Activated B cell treated with CpG ODN at 0.5 μM for 24 hours (primary cell): ENCODE measurements around the gene FGD5. TPM values are rescaled to one million over a fixed set of nuclear protein-coding genes. Genes with fewer than 3 reads are reported as not detected.

Source experiments
- ATAC-seq: fragments of 200-7000 bp; cut with Tn5 transposase; one replicate; pipeline ENCODE4 v1.10.0; 2021; ENCODE audit warnings: low read depth, mild to moderate bottlenecking, moderate library complexity
- CTCF ChIA-PET: fragments of 350-600 bp; sonication (Branson Sonifier 250); formaldehyde crosslinking; loops from one replicate; lab custom pipeline; 2021; ENCODE audit warnings: antibody characterized with exemption; lab: Charles Lee
- POLR2A ChIA-PET: fragments of 350-600 bp; sonication (Branson Sonifier 250); formaldehyde crosslinking; loops from one replicate; lab custom pipeline; 2021; ENCODE audit warnings: antibody characterized with exemption; lab: Charles Lee
- DNase-seq: peaks from one replicate; pipeline ENCODE4 v3.0.0; 2022
- H3K27ac Mint-ChIP-seq: one replicate; pipeline ENCODE4 v1.8.0; 2020; ENCODE audit warnings: mixed read lengths
- H3K27me3 Mint-ChIP-seq: one replicate; pipeline ENCODE4 v1.8.0; 2021; ENCODE audit warnings: mixed read lengths
- H3K36me3 Mint-ChIP-seq: one replicate; pipeline ENCODE4 v1.8.0; 2021; ENCODE audit warnings: low read depth, mixed read lengths
- H3K4me1 Mint-ChIP-seq: one replicate; pipeline ENCODE4 v1.8.0; 2021; ENCODE audit warnings: mixed read lengths
- H3K4me3 Mint-ChIP-seq: one replicate; pipeline ENCODE4 v1.8.0; 2020; ENCODE audit warnings: mild to moderate bottlenecking, mixed read lengths
- H3K9me3 Mint-ChIP-seq: one replicate; pipeline ENCODE4 v1.8.0; 2020; ENCODE audit warnings: mixed read lengths
- intact Hi-C: fragments of 100-400 bp; cut with micrococcal nuclease; formaldehyde crosslinking; loops from one replicate; pipeline ENCODE4 v1.15.1; 2024
- total RNA-seq: library from RNA; stranded (reverse); gene quantifications from 2 replicates; pipeline ENCODE4 v1.2.3, GENCODE V29; 2022
- TF ChIP-seq, protein P1 (sequence below): fragments of 200-600 bp; IDR thresholded peaks from one replicate; pipeline ENCODE4 v1.8.0; 2022; ENCODE audit warnings: antibody characterized with exemption, mild to moderate bottlenecking

Gene FGD5, protein sequence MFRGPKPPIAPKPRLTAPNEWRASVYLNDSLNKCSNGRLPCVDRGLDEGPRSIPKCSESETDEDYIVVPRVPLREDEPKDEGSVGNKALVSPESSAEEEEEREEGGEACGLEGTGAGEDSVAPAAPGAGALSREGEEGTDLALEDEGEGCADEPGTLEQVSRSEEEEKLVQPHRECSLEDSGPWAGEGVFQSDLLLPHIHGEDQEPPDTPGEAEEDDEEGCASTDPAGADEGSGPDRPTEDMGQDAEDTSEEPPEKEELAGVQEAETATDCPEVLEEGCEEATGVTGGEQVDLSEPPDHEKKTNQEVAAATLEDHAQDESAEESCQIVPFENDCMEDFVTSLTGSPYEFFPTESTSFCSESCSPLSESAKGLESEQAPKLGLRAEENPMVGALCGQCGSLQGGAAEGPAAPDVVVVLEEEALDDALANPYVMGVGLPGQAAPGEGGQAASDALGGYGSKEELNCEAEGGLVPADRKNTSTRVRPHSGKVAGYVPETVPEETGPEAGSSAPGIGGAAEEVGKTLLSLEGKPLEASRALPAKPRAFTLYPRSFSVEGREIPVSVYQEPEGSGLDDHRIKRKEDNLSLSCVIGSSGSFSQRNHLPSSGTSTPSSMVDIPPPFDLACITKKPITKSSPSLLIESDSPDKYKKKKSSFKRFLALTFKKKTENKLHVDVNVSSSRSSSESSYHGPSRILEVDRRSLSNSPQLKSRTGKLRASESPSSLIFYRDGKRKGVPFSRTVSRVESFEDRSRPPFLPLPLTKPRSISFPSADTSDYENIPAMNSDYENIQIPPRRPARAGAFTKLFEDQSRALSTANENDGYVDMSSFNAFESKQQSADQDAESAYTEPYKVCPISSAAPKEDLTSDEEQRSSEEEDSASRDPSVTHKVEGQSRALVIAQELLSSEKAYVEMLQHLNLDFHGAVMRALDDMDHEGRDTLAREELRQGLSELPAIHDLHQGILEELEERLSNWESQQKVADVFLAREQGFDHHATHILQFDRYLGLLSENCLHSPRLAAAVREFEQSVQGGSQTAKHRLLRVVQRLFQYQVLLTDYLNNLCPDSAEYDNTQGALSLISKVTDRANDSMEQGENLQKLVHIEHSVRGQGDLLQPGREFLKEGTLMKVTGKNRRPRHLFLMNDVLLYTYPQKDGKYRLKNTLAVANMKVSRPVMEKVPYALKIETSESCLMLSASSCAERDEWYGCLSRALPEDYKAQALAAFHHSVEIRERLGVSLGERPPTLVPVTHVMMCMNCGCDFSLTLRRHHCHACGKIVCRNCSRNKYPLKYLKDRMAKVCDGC (N-terminal part only)
- not detected in 2 replicates for total RNA-seq

DNA sequence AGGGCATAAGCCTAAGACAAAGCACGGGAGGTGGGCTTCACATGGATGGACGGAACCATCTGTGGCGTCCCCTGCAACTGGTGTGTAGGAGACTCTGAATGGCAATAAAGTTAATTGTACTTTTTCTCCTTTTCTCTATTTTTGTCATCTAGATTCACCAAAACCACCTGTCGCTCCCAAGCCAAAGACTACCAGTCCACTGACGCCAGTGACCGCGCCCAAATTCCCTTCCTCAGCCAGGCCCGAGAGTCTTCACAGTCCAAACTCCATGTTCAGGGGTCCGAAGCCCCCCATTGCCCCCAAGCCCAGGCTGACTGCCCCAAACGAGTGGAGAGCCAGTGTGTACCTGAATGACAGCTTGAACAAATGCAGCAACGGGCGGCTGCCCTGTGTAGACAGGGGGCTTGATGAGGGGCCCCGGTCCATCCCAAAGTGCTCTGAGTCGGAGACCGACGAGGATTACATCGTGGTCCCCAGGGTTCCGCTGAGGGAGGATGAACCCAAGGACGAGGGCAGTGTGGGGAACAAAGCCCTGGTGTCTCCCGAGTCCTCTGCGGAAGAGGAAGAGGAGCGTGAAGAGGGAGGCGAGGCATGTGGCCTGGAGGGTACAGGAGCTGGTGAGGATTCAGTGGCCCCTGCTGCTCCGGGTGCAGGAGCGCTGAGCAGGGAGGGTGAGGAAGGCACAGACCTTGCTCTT is at the start of gene FGD5:
FGD5 (plus strand) TSS at position 159 of the 697 bp plus-strand sequence; CDS start at position 269, 110 bp downstream.
- DNase-seq (no peak), ATAC-seq (no peak)
- intact Hi-C loops, result no loop called here
- Mint-ChIP-seq H3K27ac (no peak within 1 kb of the TSS), H3K27me3 (peaks cover 19% of the 10 kb centered on the region), H3K36me3 (no peaks in the 10 kb centered on the region), H3K4me3 (no peak within 1 kb of the TSS), H3K9me3 (no peaks in the 10 kb centered on the region), H3K4me1 (no peaks in the 10 kb centered on the region)
- ChIA-PET CTCF (no interaction called here), POLR2A (no interaction called here)
- TF ChIP-seq, protein P1, sequence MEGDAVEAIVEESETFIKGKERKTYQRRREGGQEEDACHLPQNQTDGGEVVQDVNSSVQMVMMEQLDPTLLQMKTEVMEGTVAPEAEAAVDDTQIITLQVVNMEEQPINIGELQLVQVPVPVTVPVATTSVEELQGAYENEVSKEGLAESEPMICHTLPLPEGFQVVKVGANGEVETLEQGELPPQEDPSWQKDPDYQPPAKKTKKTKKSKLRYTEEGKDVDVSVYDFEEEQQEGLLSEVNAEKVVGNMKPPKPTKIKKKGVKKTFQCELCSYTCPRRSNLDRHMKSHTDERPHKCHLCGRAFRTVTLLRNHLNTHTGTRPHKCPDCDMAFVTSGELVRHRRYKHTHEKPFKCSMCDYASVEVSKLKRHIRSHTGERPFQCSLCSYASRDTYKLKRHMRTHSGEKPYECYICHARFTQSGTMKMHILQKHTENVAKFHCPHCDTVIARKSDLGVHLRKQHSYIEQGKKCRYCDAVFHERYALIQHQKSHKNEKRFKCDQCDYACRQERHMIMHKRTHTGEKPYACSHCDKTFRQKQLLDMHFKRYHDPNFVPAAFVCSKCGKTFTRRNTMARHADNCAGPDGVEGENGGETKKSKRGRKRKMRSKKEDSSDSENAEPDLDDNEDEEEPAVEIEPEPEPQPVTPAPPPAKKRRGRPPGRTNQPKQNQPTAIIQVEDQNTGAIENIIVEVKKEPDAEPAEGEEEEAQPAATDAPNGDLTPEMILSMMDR, result no peak

DNA sequence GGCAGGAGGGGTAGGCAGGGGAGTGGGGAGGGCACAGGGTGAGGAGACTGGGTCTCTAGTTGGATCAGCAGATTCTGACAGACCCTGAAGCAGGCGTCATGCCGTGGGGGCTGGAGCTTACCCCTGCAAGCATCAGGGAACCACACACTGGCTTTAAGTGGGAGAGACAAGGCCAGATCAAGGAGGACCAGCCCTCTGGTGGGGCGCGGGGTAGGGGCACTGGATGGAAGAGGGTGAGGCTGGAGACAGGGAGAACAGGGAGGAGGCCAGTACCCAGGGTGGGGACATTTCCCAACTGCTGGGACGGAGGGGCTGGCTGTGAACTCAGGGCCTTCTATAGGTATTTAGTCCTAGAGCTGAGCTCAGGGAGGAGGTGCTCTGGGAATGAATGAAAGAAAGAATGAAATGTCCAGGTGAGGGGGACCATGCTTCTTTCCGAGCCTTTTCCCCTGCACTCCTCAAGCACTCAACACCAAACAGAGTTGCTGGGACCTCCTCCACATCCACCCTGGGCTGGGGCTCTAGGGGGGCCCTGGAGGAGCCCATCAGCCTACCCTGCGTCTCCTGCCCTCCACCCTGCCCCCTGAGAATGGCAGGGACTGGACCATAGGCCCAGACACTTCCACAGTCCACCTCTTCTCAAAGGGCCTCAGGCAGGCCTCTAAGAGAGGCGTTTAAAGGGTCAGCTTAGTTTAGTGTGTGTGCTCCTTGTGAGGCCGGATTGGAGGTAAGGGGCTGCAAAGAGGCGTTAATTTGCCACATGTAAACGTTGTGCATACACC is 49.0 kb upstream of the FGD5 start:
- Mint-ChIP-seq H3K4me1 (no peaks in the 10 kb centered on the region), H3K4me3 (no peak overlapping the region), H3K36me3 (no peaks in the 10 kb centered on the region), H3K27ac (no peak overlapping the region), H3K27me3 (no peaks in the 10 kb centered on the region), H3K9me3 (no peaks in the 10 kb centered on the region)
- ChIA-PET CTCF (no interaction called here), POLR2A (no interaction called here)
- ATAC-seq (no peak), DNase-seq (no peak)
- intact Hi-C loops, result no loop called here
- TF ChIP-seq, protein P1, result no peak

DNA sequence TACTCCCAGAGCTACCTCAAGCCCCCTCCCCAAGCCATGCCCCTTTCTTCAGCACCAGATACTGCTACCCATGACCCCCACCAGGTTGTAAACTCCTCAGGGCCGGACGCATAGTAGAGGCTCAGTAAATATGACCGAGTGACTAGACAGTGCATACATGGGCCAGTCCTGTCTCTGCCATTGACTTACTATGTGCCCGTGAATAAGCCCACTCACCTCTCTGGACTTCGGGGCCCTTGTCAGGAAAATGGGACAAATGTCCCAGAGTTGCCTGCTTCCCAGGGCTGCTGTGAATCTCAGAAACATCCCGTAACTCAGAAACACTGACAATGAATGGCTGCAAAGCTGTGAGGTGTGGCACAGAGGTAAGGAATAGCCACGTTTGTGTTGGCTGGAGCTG is 48.2 kb upstream of the FGD5 start:
- Mint-ChIP-seq H3K36me3 (no peaks in the 10 kb centered on the region), H3K27me3 (no peaks in the 10 kb centered on the region), H3K27ac (no peak overlapping the region), H3K4me1 (no peaks in the 10 kb centered on the region), H3K9me3 (no peaks in the 10 kb centered on the region), H3K4me3 (no peak overlapping the region)
- ATAC-seq, result no peak
- ChIA-PET POLR2A (no interaction called here), CTCF (no interaction called here)
- TF ChIP-seq, protein P1, result no peak
- intact Hi-C loops, result no loop called here
- DNase-seq, result no peak

DNA sequence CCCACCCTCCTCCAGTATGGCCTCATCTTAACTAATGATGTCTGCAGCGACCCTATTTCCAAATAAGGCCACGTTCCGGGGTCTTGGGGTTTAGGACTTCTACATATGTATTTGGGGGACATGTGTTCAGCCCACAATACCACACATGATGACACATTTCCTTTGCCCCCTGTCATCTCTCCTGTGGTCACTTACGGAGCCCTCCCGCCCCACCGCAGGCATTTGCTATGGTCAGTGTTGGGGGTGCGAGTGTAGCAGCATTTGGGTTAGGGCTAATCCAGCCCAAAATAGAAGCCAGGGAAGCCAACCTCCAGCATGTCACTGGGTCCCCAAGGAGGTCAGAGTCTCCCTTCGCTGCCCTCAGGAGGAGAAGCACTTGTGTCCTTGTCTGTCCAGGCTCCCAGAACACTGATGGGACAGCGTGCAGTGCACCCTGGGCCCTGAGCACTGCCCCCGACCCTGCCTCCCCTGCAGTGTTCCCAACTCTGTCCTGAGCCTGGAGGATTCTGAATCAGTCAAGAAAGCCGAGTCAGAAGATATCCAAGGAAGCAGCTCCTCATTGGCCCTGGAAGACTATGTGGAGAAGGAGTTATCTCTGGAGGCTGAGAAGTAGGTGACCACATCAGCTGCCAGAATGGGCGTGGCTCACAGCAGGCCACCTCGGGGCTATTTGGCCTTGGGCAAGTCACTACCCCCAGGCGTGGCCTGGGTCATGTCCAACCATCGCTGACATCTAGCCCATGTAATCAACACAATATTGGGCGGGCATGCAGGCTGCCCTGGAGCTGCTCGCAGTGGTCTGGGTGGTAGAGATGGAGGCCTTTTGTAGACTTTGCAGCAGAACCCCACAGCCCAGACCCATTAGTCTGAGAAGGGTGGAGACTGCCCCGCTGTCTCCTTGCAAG is 46.9 kb upstream of the FGD5 start:
- DNase-seq, result no peak
- Mint-ChIP-seq H3K4me3 (no peak overlapping the region), H3K27ac (no peak overlapping the region)

More for the DNA sequence above, 46.9 kb upstream of the FGD5 start:
- no peaks in the 10 kb centered on the region for H3K36me3 Mint-ChIP-seq
- ATAC-seq, result no peak
- intact Hi-C loops, result no loop called here
- H3K27me3 Mint-ChIP-seq, result no peaks in the 10 kb centered on the region
- TF ChIP-seq, protein P1, result no peak
- POLR2A ChIA-PET, result no interaction called here
- no peaks in the 10 kb centered on the region for H3K9me3 Mint-ChIP-seq
- CTCF ChIA-PET, result no interaction called here
- H3K4me1 Mint-ChIP-seq, result no peaks in the 10 kb centered on the region
